Hematopoietic multipotent progenitor cell treated with erythropoietin and hydrocortisone succinate and interleukin-3 and kit ligand, for 15 days (in vitro differentiated cells): ENCODE results near the gene TICAM2.

Experiments
- DNase-seq: peaks from one replicate; pipeline ENCODE4 v3.0.0-alpha.2; 2015; ENCODE audit warnings: low spot score

Gene TICAM2

DNA sequence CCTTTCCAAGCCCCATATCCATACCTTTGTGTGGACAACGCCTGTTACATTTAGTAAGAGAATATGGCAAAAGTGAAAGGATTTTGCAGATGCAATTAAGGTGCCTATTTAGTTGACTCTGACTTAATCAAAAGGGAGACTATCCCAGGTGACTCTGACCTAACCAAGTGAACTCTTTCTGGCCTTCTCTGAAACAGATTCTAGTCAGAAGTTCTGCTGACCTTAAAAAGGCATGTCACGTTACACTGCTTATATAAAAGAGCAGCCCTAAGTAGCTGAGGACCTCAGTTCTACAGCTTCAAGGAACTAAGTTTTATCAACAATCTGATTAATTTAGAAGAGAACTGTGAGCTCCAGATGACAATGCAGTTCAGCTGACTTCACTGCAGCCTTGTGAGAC is 5.7 kb upstream of the TICAM2 start:
- no peak for DNase-seq

DNA sequence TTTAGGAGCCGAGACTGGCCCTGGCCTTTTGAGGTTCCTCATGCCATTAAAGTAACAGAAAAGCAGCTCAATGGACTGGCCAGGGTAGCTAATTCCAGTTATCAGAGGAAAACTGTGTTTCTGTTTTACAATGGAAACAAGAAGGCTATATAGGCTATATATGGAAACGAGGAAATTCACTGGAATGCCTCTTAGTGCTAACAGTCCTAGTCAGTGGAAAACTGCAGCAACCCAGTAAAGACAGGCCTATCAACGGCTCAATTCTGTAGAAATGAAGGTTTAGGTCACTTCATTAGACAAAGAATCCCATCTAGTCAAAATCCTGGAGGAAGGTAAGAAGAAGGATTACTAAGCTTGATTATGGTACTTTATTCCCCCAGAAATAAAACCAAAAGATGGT is 3.2 kb upstream of the TICAM2 start:
- DNase-seq, result no peak

- DNase-seq, result no peak
These were observed 379 bp upstream of the TICAM2 start for GRCh38 chr5:115602591-115603125.

- DNase-seq, result no peak
These were observed 1.5 kb downstream of the TICAM2 start for GRCh38 chr5:115600766-115601165.

- no peak for DNase-seq
These were observed 2.4 kb downstream of the TICAM2 start for GRCh38 chr5:115599924-115600323.

DNA sequence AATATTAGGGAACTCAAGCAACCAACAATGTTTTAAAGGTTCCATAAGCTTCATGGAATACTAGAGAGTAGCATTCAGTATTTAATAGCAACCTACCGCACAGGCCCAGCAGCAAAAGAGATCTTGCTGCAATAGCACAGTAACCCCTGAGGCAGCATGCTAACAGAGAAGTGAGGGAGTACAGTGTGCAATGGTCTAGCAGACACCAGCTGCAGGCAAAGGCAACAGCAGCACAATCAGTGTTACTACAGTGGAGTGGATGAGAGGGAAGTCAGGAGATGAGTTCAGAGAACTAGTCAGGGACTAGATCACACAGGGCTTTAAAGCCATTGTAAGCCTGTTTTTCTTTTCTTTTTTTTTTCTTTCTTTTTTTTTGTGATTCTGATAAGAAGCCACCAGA is 2.8 kb downstream of the TICAM2 start:
- no peak for DNase-seq

GRCh38 chr5:115594128-115595047 is 7.9 kb downstream of the TICAM2 start:
- DNase-seq, result peak; percentile 18

GRCh38 chr5:115589043-115589442 is 13.2 kb downstream of the TICAM2 start:
- no peak for DNase-seq

- no peak for DNase-seq
These were observed 13.6 kb downstream of the TICAM2 start for GRCh38 chr5:115588640-115589039.

GRCh38 chr5:115586525-115587146 is 15.6 kb downstream of the TICAM2 start:
- DNase-seq, result peak; percentile 65

DNA sequence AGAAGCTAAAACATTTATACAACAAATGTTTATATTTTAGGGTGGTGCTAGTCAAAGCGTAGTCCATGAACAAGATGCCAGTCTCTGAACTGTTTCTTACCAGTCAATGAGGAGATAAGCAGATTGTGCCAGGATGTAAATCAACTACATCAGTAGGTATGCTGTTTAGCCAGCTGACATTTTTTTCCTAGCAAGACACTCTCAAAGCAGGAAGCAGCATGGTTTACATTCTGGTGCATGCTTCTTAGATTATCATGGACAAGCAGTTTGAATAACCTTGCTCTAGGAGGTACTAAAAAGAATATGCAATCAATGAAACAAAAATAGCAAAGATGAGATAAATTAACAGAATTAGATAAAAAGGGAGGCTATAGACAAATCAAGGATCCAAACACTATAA is 17.0 kb downstream of the TICAM2 start:
- no peak for DNase-seq

DNA sequence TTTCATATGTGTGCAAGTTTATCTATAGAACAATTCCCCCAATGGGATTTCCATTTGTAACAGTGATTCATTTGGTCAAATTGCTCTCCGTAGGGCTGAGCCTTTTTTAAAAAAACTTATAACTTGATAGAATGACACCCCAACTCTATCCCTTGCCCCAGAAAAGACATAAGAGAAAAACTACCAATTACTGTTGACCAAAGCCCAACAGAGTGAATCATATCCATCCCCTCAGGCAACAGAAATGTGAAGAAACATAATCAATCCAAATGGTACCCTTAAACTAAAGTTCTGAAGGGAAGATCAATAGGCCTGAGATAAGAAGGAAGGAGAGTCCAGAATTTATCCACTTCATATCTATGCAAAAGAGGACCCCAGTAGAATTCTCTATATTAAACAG is 17.8 kb downstream of the TICAM2 start:
- no peak for DNase-seq

GRCh38 chr5:115583474-115583873 is 18.8 kb downstream of the TICAM2 start:
- no peak for DNase-seq

GRCh38 chr5:115580941-115581340 is 21.3 kb downstream of the TICAM2 start:
- DNase-seq, result no peak

GRCh38 chr5:115579747-115580173 is 22.5 kb downstream of the TICAM2 start:
- no peak for DNase-seq

GRCh38 chr5:115579216-115579615 is 23.1 kb downstream of the TICAM2 start:
- DNase-seq, result no peak

- no peak for DNase-seq
These were observed 23.6 kb downstream of the TICAM2 start for GRCh38 chr5:115578657-115579056.

GRCh38 chr5:115577741-115578140 is 24.5 kb downstream of the TICAM2 start:
- DNase-seq, result no peak

DNA sequence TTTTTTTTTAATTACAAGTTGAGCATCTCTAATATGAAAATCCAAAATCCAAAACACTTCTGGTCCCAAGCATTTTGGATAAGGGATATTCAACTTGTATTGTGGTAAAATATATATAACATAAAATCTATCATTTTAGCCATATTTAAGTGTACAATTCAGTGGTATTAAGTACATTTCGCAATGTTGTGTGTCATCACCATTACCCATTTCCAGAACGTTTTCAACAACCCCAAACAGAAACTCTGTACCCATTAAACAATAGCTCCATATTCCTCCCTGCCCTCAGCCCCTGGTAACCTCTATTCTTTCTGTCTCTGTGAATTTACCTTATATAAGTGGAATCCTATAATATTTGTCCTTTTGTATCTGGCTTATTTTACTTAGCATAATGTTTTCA is 24.9 kb downstream of the TICAM2 start:
- no peak for DNase-seq

DNA sequence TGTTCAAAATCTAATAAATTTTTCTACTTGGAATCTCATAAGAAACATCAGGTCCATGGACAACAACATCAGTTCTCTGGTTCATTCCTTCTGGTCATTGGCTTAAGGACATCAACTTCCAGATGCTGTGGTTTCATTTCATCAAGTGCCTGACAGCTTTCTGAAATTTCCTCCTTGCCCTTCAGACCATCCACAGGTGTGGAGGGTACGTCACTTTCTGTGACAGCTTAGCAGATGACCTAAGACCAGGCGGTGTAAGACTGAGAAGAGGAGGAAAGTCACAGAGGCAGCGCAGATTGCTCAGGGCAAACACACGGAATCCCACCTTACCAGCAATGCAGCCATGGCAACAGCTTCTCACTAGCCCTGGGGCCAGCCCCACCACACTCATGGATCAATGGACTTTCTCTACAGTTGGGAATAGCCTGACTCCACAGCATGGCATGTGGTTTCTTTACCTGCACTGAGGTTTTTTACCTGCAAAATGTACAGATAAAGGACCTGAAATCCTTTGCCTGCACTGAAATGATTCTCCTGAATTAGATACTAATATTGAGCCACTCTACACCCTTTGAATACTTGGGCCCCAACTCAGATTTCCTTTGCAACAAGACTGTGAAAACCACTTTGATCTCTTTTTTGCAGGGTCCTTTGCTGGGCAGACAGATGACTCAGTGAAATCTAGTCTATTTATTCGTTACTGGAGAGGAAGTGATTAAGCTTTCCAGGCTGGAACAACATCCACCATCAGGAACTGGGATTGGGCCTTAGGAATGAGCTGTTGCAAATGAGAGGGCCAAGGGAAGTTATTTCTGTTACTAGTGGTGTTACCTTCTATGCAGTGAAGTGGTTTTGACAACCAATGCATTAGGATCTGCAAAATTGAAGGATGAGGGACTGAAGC is 26.9 kb downstream of the TICAM2 start:
- no peak for DNase-seq

DNA sequence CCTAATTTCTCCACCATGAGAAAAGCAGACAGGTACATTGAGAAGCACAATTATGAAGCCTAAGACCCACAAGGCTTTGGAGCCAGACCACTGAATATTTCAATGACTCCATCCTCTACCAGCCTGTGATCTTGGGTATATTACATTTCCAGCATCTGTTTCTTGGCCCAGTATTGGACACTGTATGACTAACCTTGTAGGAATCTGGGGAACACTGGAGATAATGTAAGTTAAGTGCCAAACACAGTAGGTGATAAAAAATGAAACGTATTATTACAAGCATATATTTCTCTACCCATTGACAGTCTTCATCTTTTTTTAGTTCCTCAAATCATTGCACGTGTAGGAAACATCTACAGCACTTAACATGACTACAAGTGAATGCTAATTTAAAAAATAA is 29.1 kb downstream of the TICAM2 start:
- DNase-seq, result no peak

- DNase-seq, result no peak
These were observed 30.8 kb downstream of the TICAM2 start for GRCh38 chr5:115571441-115571878.
